Mesenchymal stem cell (in vitro differentiated cells and primary cell): ENCODE measurements around the gene LRRC47.

ENCODE experiments used
- DNase-seq: peaks from one replicate; pipeline ENCODE4 v3.0.0-alpha.2; 2013
- H2AFZ ChIP-seq: one replicate; pipeline ENCODE4 v1.6.1; 2013; ENCODE audit warnings: low read depth, mild to moderate bottlenecking, control low read depth, inconsistent platforms, low read length, moderate library complexity
- H2AK5ac ChIP-seq: 2 replicates; pipeline ENCODE4 v1.6.1; 2013; ENCODE audit warnings: low read length, moderate library complexity, mild to moderate bottlenecking, inconsistent platforms; ENCODE audit not compliant: severe bottlenecking
- H2BK120ac ChIP-seq: one replicate; pipeline ENCODE4 v1.6.1; 2013; ENCODE audit warnings: low read depth, mild to moderate bottlenecking, inconsistent platforms, low read length, moderate library complexity
- H2BK12ac ChIP-seq, 2 experiments: one replicate each; pipeline ENCODE4 v1.6.1; 2013; ENCODE audit warnings: inconsistent platforms in 2 of 2, low read length in 2 of 2, mild to moderate bottlenecking in 2 of 2, moderate library complexity in 2 of 2, control low read depth in 1 of 2
- H2BK15ac ChIP-seq: one replicate; pipeline ENCODE4 v1.6.1; 2013; ENCODE audit warnings: mild to moderate bottlenecking, low read depth, inconsistent platforms; ENCODE audit not compliant: poor library complexity, severe bottlenecking
- H2BK5ac ChIP-seq: 2 replicates; pipeline ENCODE4 v1.6.1; 2013; ENCODE audit warnings: low read depth, mild to moderate bottlenecking, low read length, control low read depth, inconsistent platforms; ENCODE audit not compliant: poor library complexity, severe bottlenecking
- H3K14ac ChIP-seq, 2 experiments: one replicate each; pipeline ENCODE4 v1.6.1; 2013; ENCODE audit warnings: inconsistent platforms in 2 of 2, low read length in 2 of 2, control low read depth in 1 of 2, mild to moderate bottlenecking in 1 of 2, moderate library complexity in 1 of 2
- H3K18ac ChIP-seq, 2 experiments: one replicate each; pipeline ENCODE4 v1.6.1; 2013; ENCODE audit warnings: inconsistent platforms in 2 of 2, low read length in 2 of 2, control low read depth in 1 of 2, low read depth in 1 of 2, mild to moderate bottlenecking in 1 of 2
- H3K23ac ChIP-seq, 2 experiments: one replicate each; pipeline ENCODE4 v1.6.1; 2013; ENCODE audit warnings: inconsistent platforms in 2 of 2, low read length in 2 of 2, mild to moderate bottlenecking in 2 of 2, moderate library complexity in 2 of 2, control low read depth in 1 of 2
- H3K27ac ChIP-seq: 2 replicates; pipeline ENCODE4 v1.5.1; 2013; ENCODE audit warnings: mild to moderate bottlenecking, moderate library complexity, low read length, control low read depth, inconsistent platforms; ENCODE audit not compliant: poor library complexity, severe bottlenecking
- H3K27me3 ChIP-seq, 2 experiments: 2 replicates each; pipeline versions ENCODE4 v1.6.1 to v1.7.0; 2013; ENCODE audit warnings: low read length in 2 of 2, mild to moderate bottlenecking in 2 of 2, moderate library complexity in 2 of 2, control low read depth in 1 of 2, inconsistent platforms in 1 of 2; ENCODE audit not compliant: control insufficient read depth in 1 of 2, insufficient read depth in 1 of 2
- H3K36me3 ChIP-seq, 2 experiments: 2 replicates each; pipeline versions ENCODE4 v1.6.1 to v1.7.0; 2013; ENCODE audit warnings: low read length in 2 of 2, control low read depth in 1 of 2, inconsistent platforms in 1 of 2, low read depth in 1 of 2, mild to moderate bottlenecking in 1 of 2; ENCODE audit not compliant: insufficient read depth in 2 of 2, control insufficient read depth in 1 of 2
- H3K4ac ChIP-seq, 2 experiments: one replicate each; pipeline ENCODE4 v1.6.1; 2013; ENCODE audit warnings: inconsistent platforms in 2 of 2, low read length in 2 of 2, mild to moderate bottlenecking in 2 of 2, moderate library complexity in 2 of 2, control low read depth in 1 of 2, low read depth in 1 of 2
- H3K4me1 ChIP-seq: 2 replicates; pipeline ENCODE4 v1.6.1; 2013; ENCODE audit warnings: low read depth, low read length, control low read depth; ENCODE audit not compliant: control insufficient read depth, insufficient read depth
- H3K4me2 ChIP-seq: 2 replicates; pipeline ENCODE4 v1.6.1; 2013; ENCODE audit warnings: low read length, mild to moderate bottlenecking, inconsistent platforms; ENCODE audit not compliant: poor library complexity, severe bottlenecking
- H3K4me3 ChIP-seq, 2 experiments: 2 replicates each; pipeline versions ENCODE4 v1.5.1 to v1.7.0; 2013; ENCODE audit warnings: low read length in 2 of 2, mild to moderate bottlenecking in 2 of 2, control low read depth in 1 of 2, low read depth in 1 of 2; ENCODE audit not compliant: insufficient read depth in 1 of 2
- H3K79me1 ChIP-seq: replicated peaks from 2 replicates; pipeline ENCODE4 v1.6.1; 2013; ENCODE audit warnings: mild to moderate bottlenecking, control low read depth, low read length, inconsistent platforms; ENCODE audit not compliant: poor library complexity, severe bottlenecking
- H3K9ac ChIP-seq: 2 replicates; pipeline ENCODE4 v1.7.0; 2013; ENCODE audit warnings: mild to moderate bottlenecking, low read length, moderate library complexity
- H3K9me3 ChIP-seq: 2 replicates; pipeline ENCODE4 v1.7.0; 2013; ENCODE audit warnings: mild to moderate bottlenecking, low read length; ENCODE audit not compliant: control insufficient read depth
- H4K8ac ChIP-seq: one replicate; pipeline ENCODE4 v1.6.1; 2013; ENCODE audit warnings: inconsistent platforms, mild to moderate bottlenecking, low read length, moderate library complexity
- H4K91ac ChIP-seq: one replicate; pipeline ENCODE4 v1.6.1; 2013; ENCODE audit warnings: mild to moderate bottlenecking, low read length, inconsistent platforms
- WGBS: methylation state at CpG from one replicate; pipeline ENCODE4 v1.1.7; 2013; ENCODE audit warnings: mixed read lengths; 5-methylcytosine and 5-hydroxymethylcytosine counted together

The LRRC47 gene

GRCh38 chr1:3774276-3774945 is 21.9 kb downstream of the LRRC47 start:
- Histone ChIP-seq H3K4me2 (no peak overlapping the region), H3K4me3 (no peak overlapping the region), H2AFZ (no peak overlapping the region), H3K9me3 (no peaks in the 10 kb centered on the region), H3K18ac (peak overlapping the region in 1 of 2 experiments; percentile 6), H4K8ac (no peak overlapping the region), H3K27me3 (peaks cover 8 to 28% of the 10 kb centered on the region in 2 experiments), H3K27ac (no peak overlapping the region), H2AK5ac (no peak overlapping the region), H2BK15ac (no peak overlapping the region), H2BK12ac (no peak overlapping the region), H2BK120ac (no peak overlapping the region), H4K91ac (no peak overlapping the region), H3K36me3 (peaks cover 13 to 25% of the 10 kb centered on the region in 2 experiments), H3K14ac (no peak overlapping the region), H3K4ac (no peak overlapping the region), H3K79me1 (peaks cover 15% of the 10 kb centered on the region), H3K4me1 (peaks cover 66% of the 10 kb centered on the region), H3K23ac (no peak overlapping the region), H2BK5ac (no peak overlapping the region), H3K9ac (no peak overlapping the region)
- WGBS = 90% methylated on average over 10 of the region's 19 CpGs
- no peak for DNase-seq

DNA sequence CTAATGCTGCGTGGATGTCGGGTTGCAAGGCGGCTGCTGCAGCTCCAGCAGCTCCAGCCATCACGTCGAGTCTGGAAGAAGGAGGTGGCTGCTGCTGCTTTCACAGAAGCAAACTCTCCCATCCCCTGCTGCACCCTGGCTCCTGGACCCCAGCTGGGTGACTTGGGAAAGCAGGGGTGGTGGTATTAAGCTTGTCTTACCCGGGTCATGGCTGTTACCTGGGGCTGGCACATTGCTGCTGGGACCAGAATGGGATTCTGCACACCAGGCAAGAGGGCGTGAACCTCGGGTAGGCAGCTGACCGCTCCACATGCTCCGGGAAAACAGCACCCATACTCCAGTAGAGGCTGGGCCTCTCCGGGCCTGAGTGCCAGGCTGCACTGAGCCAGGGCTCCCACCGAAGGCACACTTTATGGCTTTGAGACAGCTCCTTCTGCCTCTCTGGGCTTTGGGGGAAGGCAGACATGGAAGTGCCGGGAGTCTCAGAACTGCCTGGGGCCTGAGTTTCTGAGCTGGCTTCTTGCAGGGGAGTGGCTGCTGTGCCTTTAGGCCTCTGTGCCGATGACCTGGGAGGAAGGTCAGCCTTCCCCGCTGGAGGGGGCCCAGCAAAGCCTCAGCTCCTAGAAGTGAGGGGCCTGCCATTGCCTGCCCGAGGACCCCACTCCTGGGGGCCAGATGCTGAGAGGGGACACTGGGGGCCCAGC is 22.6 kb downstream of the LRRC47 start:
- H2AFZ ChIP-seq = no peak overlapping the region
- H3K79me1 ChIP-seq = peaks cover 9% of the 10 kb centered on the region
- H3K36me3 ChIP-seq = peaks cover 6 to 18% of the 10 kb centered on the region in 2 experiments
- H4K8ac ChIP-seq = no peak overlapping the region
- H3K4me1 ChIP-seq = peaks cover 66% of the 10 kb centered on the region
- no peak overlapping the region for H3K18ac ChIP-seq
- peak overlapping the region; percentile 34 for H2BK15ac ChIP-seq
- H3K14ac ChIP-seq = no peak overlapping the region
- H2BK5ac ChIP-seq = no peak overlapping the region
- no peaks in the 10 kb centered on the region for H3K9me3 ChIP-seq
- peak overlapping the region; percentile 31 for H4K91ac ChIP-seq
- H3K4me2 ChIP-seq = peak overlapping the region; percentile 80
- peak; percentile 11 for DNase-seq
- H3K4ac ChIP-seq = no peak overlapping the region
- H3K23ac ChIP-seq = no peak overlapping the region
- H3K27ac ChIP-seq = no peak overlapping the region
- WGBS = 88% methylated on average over 10 of the region's 16 CpGs
- no peak overlapping the region for H2AK5ac ChIP-seq
- H3K9ac ChIP-seq = no peak overlapping the region
- peak overlapping the region in 1 of 2 experiments; percentile 29 for H2BK12ac ChIP-seq
- H2BK120ac ChIP-seq = no peak overlapping the region
- H3K4me3 ChIP-seq = no peak overlapping the region
- H3K27me3 ChIP-seq = peaks cover 8 to 35% of the 10 kb centered on the region in 2 experiments

- DNase-seq = peak; percentile 32
- Histone ChIP-seq H3K4me2 (peak within 1 kb of the TSS; percentile 98), H3K9ac (no peak within 1 kb of the TSS), H4K91ac (peak within 1 kb of the TSS; percentile 85), H2BK120ac (peak within 1 kb of the TSS; percentile 21), H2AFZ (peak within 1 kb of the TSS; percentile 87), H3K4me3 (peak within 1 kb of the TSS; percentile 63 to 67), H3K79me1 (peaks cover 3% of the 10 kb centered on the region), H3K36me3 (peaks cover 0 to 10% of the 10 kb centered on the region in 2 experiments), H4K8ac (peak within 1 kb of the TSS; percentile 93), H3K14ac (peak within 1 kb of the TSS in 1 of 2 experiments; percentile 79), H3K18ac (peak within 1 kb of the TSS; percentile 74), H3K23ac (peak within 1 kb of the TSS in 1 of 2 experiments; percentile 61), H3K9me3 (no peaks in the 10 kb centered on the region), H3K27me3 (peaks cover 8 to 42% of the 10 kb centered on the region in 2 experiments), H2AK5ac (no peak within 1 kb of the TSS), H3K27ac (no peak within 1 kb of the TSS), H2BK5ac (no peak within 1 kb of the TSS), H3K4ac (peak within 1 kb of the TSS; percentile 45 to 88), H2BK15ac (peak within 1 kb of the TSS; percentile 50), H3K4me1 (peaks cover 64% of the 10 kb centered on the region), H2BK12ac (peak within 1 kb of the TSS in 1 of 2 experiments; percentile 52)
- WGBS = 23% methylated on average over 39 of the region's 55 CpGs
Measured at GRCh38 chr1:3772715-3773571, 23.4 kb downstream of the LRRC47 start, which contains the start of gene SMIM1. SMIM1 (plus strand) TSS chr1:3772749; CDS start chr1:3775374, 2,625 bp downstream.
